ENCODE measurements around the gene LARP6.
"Not testable (repeated sequence)": the region's sequence is repeated elsewhere in the genome, so short reads cannot be mapped to it uniquely, and the experiment has no call there.

Gene LARP6

DNA sequence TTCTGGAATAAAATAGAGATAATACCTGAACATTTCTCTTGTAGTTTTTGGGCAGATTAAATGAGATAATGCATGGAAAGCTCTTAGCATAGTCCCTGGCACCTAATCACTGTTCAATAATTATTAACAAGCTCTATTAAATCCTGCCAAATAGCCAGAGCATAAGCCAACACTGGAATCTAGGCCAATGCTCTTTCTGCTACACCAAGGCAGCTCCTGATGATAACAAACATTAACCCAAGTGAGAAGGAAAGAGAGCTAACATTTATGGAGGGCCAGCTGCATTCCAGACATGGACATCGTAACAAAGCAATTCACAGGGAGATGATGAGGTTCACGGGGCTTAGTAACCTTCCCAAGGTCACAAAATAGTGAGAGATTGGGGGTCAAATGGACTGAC, 23.3 kb downstream of the LARP6 start:
- no peak for DNase-seq (ENCODE audit: low read depth in 3 of 3)

GRCh38 chr15:70829371-70830166, 24.4 kb downstream of the LARP6 start:
- DNase-seq (ENCODE audit: low read depth in 3 of 3) = no peak

GRCh38 chr15:70827721-70828120, 26.2 kb downstream of the LARP6 start:
- no peak for DNase-seq (ENCODE audit: low read depth in 3 of 3)

- DNase-seq (ENCODE audit: low read depth in 3 of 3) = no peak
Observed at GRCh38 chr15:70826634-70827033, 27.3 kb downstream of the LARP6 start.

- no peak for DNase-seq (ENCODE audit: low read depth in 3 of 3)
Observed at GRCh38 chr15:70825841-70826240, 28.1 kb downstream of the LARP6 start.

DNA sequence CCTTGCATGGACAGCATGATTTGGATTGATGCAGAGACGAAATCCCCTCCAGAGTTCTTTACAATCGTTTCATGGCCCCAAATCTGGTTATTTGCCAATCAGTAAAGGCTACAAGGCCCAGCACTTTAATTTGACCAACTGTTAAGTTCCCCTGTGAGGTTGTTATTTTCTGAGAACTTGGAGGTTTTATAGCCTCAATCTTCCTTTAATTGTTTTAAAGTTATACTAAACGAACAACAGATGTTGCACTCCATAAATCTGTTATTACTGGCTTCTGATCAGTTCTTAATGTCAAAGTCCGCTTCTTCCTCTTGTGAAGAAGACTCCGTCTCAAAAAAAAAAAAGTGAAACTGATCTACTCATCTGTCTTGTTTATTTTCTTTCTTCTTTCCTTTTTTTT, 30.8 kb downstream of the LARP6 start:
- DNase-seq (ENCODE audit: low read depth in 3 of 3) = no peak

GRCh38 chr15:70820214-70820613, 33.7 kb downstream of the LARP6 start:
- no peak for DNase-seq (ENCODE audit: low read depth in 3 of 3)

DNA sequence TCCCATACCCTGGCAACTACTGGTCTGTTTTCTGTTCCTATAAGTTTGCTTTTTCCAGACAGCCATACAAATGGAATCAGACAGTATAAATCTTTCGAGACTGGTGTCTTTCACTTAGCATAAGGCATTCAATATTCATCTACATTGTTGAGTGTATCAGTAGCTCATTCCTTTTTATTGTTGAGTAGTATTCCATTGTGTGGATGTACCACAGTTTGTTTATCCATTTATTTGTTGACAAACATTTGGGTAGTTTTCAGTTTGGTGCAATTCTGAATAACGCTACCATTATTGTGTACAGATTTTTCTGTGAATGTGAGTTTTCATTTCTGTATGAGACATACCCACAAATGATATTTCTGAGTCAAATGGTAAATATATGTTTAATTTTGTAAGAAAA, 35.4 kb downstream of the LARP6 start:
- DNase-seq (ENCODE audit: low read depth in 3 of 3) = no peak

GRCh38 chr15:70817266-70817665, 36.7 kb downstream of the LARP6 start:
- DNase-seq (ENCODE audit: low read depth in 3 of 3) = no peak

GRCh38 chr15:70815604-70816003, 38.4 kb downstream of the LARP6 start:
- DNase-seq (ENCODE audit: low read depth in 3 of 3) = no peak

DNA sequence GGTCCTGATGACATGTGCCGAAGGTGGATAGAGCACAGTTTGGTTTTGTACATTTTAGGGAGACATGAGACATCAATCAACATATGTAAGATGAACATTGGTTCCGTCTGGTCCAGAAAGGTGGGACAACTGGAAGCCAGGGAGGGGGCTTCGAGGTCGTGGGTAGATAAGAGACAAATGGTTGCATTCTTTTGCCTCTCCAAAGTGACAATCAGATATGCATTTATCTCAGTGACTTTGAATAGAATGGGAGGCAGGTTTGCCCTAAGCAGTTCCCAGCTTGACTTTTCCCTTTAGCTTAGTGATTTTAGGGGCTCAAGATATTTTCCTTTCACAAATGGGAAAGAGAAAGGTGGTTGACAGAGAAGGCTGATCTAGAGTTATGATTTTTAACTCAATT, 38.9 kb downstream of the LARP6 start:
- not testable (repeated sequence) for DNase-seq (ENCODE audit: low read depth in 3 of 3)

- DNase-seq (ENCODE audit: low read depth in 3 of 3) = no peak
Observed at GRCh38 chr15:70812827-70813364, 41.1 kb downstream of the LARP6 start.

DNA sequence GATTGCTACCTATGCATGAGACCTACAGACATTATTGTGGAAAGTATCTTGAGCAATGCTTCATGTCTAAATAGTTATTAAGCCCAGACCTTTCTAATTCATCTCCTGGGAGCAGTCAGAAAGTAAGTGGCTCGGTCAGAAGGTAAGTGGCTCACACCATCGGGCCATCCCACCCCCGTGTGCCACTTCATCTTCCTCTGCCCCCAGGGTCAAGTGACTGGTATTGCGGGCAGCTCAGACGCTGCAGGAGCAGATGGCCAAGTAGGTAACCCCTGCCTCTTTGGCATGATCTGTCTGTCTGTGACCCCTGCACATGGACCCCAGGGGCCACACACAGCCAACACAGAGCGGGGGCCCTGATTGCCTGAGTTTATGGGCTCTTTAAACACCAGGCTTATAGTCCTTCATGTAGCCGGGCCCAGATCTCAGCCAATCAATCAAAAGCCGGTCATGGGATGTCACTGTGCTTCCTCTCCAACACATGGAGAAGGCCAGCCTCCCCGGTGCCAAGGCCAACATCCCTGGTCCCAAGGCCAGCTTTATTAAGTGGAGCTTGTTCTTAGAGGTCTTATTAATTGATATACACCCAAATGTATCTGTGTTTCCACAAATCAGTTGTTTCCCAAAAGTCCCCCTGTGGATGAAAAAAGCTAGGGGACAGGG, 42.9 kb downstream of the LARP6 start:
- DNase-seq (ENCODE audit: low read depth in 3 of 3) = no peak

DNA sequence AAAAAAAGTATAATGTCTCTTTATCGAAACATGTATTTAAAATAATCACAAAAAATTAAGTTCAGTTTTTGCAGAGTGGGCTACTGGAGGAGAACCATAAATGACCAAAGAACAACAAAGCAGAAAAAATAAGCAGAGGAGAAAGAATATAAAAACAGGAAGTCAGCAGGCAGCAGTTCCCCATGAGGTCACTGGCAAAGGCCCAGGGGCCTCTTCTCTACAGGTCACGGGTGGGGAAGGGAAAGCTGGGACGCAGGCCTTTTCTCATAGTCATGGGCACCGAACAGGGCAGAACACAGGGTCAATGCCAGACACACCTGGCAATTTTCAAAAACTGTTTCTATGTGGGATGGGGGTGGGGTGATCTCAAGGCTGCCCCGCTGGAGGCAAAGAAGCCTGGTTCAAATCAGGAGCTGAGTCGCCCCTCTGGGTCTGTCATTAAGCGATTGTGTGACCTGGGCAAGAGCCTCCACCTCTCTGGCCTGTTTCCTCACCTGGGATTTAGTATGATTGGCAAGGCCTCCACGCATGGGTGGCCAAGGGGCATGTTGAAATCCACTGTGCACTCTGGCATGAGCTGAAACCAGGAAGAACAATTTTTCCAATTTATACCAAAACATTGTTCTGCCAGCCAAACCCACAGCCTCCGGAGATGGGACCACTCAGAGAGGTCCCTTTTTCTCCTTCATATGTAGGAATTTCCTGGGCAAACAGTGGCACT, 46.8 kb downstream of the LARP6 start:
- DNase-seq (ENCODE audit: low read depth in 3 of 3) = no peak

- not testable (repeated sequence) for DNase-seq (ENCODE audit: low read depth in 3 of 3)
Observed at GRCh38 chr15:70804388-70804787, 49.6 kb downstream of the LARP6 start.

- DNase-seq (ENCODE audit: low read depth in 3 of 3) = no peak
Observed at GRCh38 chr15:70802629-70803028, 51.3 kb downstream of the LARP6 start.

DNA sequence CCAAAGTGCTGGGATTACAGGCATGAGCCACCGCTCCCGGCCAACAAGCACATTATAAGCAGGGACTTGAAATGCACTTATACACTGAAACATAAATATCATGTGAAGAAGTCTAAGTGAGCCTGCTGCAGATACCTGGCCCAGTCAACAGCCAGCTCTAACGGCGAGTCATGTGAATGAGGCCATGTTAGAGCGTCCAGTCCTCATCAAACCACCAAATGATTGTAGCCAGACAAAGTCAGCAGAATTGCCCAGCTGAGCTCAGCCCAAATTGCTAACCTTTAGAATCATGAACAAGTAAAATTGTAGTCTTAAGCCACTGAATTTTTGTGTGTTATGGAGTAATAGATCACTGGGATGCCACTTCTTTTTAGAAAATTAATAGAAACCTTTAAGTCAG, 52.8 kb downstream of the LARP6 start:
- DNase-seq (ENCODE audit: low read depth in 3 of 3) = no peak

DNA sequence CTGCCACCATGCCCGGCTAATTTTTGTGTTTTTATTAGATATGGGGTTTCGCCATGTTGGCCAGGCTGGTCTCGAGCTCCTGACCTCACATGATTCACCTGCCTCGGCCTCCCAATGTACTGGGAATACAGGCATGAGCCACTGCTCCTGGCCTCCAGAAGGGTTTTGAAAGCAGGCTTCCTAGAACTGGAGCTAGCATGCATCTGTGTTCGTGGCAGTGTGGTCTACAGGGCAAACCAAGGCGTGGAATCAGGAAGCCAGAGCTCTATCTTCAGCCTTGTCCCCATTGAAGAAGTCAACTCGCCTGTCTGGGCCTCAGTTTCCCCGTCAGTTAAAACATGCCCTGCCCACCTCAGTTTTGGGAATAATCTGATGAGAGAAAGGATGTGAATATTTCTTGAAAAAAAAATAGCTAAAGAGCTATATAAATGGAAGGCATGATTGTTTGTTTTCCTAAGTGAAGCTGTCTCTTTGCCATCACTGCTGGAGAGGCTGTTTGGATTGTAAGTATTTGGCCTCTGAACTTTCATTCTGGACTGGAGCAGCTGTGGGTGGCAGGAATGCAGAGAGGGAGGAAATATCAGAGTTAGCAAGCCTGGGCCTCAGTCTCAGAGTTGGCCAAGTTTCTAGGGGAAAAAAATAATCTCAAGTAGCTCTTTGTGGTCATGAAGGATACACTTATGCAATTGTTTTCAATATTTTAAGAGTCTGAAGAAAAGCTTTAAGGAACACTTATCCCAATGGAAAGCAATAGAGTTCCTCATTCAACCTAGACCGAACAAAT, 54.1 kb downstream of the LARP6 start:
- DNase-seq (ENCODE audit: low read depth in 3 of 3) = no peak

- no peak for DNase-seq (ENCODE audit: low read depth in 3 of 3)
Observed at GRCh38 chr15:70797464-70797863, 56.5 kb downstream of the LARP6 start.

- no peak for DNase-seq (ENCODE audit: low read depth in 3 of 3)
Observed at GRCh38 chr15:70796516-70797310, 57.2 kb downstream of the LARP6 start.

GRCh38 chr15:70795311-70795665, 58.7 kb downstream of the LARP6 start:
- DNase-seq (ENCODE audit: low read depth in 3 of 3) = no peak
